Upper lobe of left lung (tissue), 6 donors: ENCODE measurements around the gene LTBP1. TPM values are rescaled to one million over a fixed set of nuclear protein-coding genes. Genes with fewer than 3 reads are reported as not detected.

Experiments used
- ATAC-seq, 2 donors: fragments of 200-7000 bp; cut with Tn5 transposase; one replicate each; pipeline ENCODE4 v1.9.1; 2022; ENCODE audit warnings: mild to moderate bottlenecking in 2 of 2, moderate library complexity in 2 of 2; ENCODE audit not compliant: low FRiP score in 2 of 2
- DNase-seq, 2 donors: peaks; one replicate each; pipeline ENCODE4 v3.0.0-alpha.2; 2019 to 2020
- H3K27ac ChIP-seq, 4 donors: fragments of 200-600 bp; sonication (generic); one replicate each; pipeline ENCODE4 v1.5.1; 2016 to 2019
- H3K27me3 ChIP-seq, 4 donors: fragments of 200-600 bp; sonication (generic); one replicate each; pipeline ENCODE4 v1.5.1; 2017 to 2019
- H3K36me3 ChIP-seq, 4 donors: fragments of 200-600 bp; sonication (generic); one replicate each; pipeline ENCODE4 v1.5.1; 2016 to 2019
- H3K4me1 ChIP-seq, 4 donors: fragments of 200-600 bp; sonication (generic); one replicate each; pipeline ENCODE4 v1.5.1; 2018 to 2019
- H3K4me3 ChIP-seq, 4 donors: fragments of 200-600 bp; sonication (generic); one replicate each; pipeline ENCODE4 v1.5.1; 2017 to 2019; ENCODE audit warnings: mild to moderate bottlenecking in 2 of 4, moderate library complexity in 1 of 4
- H3K9me3 ChIP-seq, 4 donors: fragments of 200-600 bp; sonication (generic); one replicate each; pipeline ENCODE4 v1.5.1; 2018 to 2019
- CTCF ChIP-seq, 6 experiments: fragments of 450-650 bp in 4 of 6; fragments of 200-600 bp in 2 of 6; sonication (generic) in 2 of 6; IDR thresholded peaks; one replicate each; pipeline ENCODE4 v1.5.1; 2016 to 2019; ENCODE audit warnings: antibody characterized with exemption in 6 of 6
- EP300 ChIP-seq, 4 donors: sonication (generic); formaldehyde crosslinking; IDR thresholded peaks; one replicate each; pipeline ENCODE4 v1.5.1; 2017; ENCODE audit warnings: antibody characterized with exemption in 4 of 4, control low read depth in 2 of 4
- POLR2A ChIP-seq, 4 donors: fragments of 450-650 bp; IDR thresholded peaks; one replicate each; pipeline ENCODE4 v1.5.1; 2016 to 2017; ENCODE audit warnings: antibody characterized with exemption in 4 of 4, mild to moderate bottlenecking in 2 of 4
- POLR2AphosphoS5 ChIP-seq, 2 donors: sonication (generic); formaldehyde crosslinking; IDR thresholded peaks; one replicate each; pipeline ENCODE4 v1.5.1; 2017; ENCODE audit warnings: antibody characterized with exemption in 2 of 2
- WGBS, 2 donors: methylation state at CpG; one replicate each; pipeline ENCODE4 v1.1.5; 2017 to 2018; 5-methylcytosine and 5-hydroxymethylcytosine counted together
- total RNA-seq, 6 donors: library from RNA; depleted of rRNA in 4 of 6; stranded (reverse); fragments of >200 nt in 4 of 6; gene quantifications; one replicate each; pipeline versions ENCODE4 v1.1.0 to v1.2.1, GENCODE V29; 2016 to 2021
- donor health status: DM: no; HTN: no; CAD: no; lungs with moderate emphysema.
- donor health status: DM: no; HTN: yes; CAD: no; lungs with severe emphysema.

The LTBP1 gene
- total RNA-seq, 6 donors from 2014 or later = 11.5 to 45.0 (median 27.1) TPM

GRCh38 chr2:33267043-33267442, 320.3 kb downstream of the LTBP1 start:
- H3K27me3 ChIP-seq = no peaks in the 10 kb centered on the region
- 95 to 100% methylated on average over 2 of the region's 2 CpGs for WGBS, 2 donors
- peaks cover 0 to 7% (median 0%) of the 10 kb centered on the region in 4 donors for H3K9me3 ChIP-seq
- ATAC-seq (no peak), DNase-seq (peak in 1 of 2 donors; percentile 38)
- H3K36me3 ChIP-seq = peaks cover 0 to 5% (median 0%) of the 10 kb centered on the region in 4 donors
- H3K27ac ChIP-seq = no peak overlapping the region
- no peak overlapping the region for H3K4me3 ChIP-seq
- H3K4me1 ChIP-seq = peaks cover 0 to 9% (median 0%) of the 10 kb centered on the region in 4 donors
- TF ChIP-seq EP300 (IDR thresholded peaks at IDR 0.05) (no peak), CTCF (IDR thresholded peaks at IDR 0.05) (no peak), POLR2A (IDR thresholded peaks at IDR 0.05) (no peak), POLR2AphosphoS5 (IDR thresholded peaks at IDR 0.05) (no peak)

DNA sequence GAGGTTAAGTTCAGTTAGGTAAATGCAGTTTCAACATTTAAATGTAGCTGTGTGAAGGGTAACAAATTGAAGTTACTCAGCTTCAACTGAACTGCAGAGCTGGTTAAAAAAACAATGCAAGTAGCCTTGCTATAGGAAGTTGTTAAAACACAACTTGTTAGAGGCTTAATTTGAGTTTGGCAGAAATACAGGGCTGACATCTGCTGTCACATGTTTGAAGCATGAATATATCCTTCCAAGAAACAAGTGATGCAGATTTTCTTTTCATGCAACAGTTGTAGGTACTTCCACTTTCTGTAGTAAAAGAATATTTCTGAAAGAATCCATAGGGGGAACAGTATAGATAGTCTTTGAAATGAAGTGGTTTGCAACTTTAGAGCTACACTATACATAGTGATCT, 321.0 kb downstream of the LTBP1 start:
- no peak overlapping the region for H3K4me3 ChIP-seq
- no peaks in the 10 kb centered on the region for H3K27me3 ChIP-seq
- H3K36me3 ChIP-seq = peaks cover 0 to 5% (median 0%) of the 10 kb centered on the region in 4 donors
- DNase-seq (no peak), ATAC-seq (no peak)
- H3K27ac ChIP-seq = no peak overlapping the region
- H3K9me3 ChIP-seq = peaks cover 0 to 7% (median 0%) of the 10 kb centered on the region in 4 donors
- peaks cover 0 to 9% (median 0%) of the 10 kb centered on the region in 4 donors for H3K4me1 ChIP-seq
- TF ChIP-seq CTCF (IDR thresholded peaks at IDR 0.05) (no peak), EP300 (IDR thresholded peaks at IDR 0.05) (no peak), POLR2AphosphoS5 (IDR thresholded peaks at IDR 0.05) (no peak), POLR2A (IDR thresholded peaks at IDR 0.05) (no peak)

DNA sequence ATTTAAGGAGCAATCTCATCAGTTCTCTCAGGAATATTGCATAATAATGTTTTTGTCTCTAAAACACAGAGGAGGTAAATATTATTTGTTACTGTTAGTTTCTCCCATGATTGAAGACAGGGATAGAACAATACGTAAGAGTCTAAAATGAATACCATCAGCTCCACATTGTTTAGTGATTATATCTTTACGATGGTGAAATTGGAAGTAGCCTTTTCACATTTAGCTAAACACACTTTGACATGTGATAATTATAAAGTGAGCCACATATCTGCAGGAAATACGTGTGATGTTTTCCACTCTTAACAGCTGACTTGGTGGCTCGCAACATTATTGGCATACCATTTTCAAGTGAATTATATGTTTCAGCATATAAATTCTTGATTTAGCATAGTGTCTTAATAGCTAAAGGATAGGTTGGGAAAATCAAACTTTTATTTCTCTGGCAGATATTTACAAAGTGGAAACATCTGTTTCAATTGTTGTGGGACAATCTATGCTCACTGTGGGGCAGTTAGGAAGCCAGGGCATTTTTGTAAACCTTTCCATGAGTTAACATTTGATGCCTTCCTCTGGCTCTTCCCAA, 321.6 kb downstream of the LTBP1 start:
- WGBS, 2 donors = 66 to 71% methylated on average over 4 of the region's 4 CpGs
- TF ChIP-seq CTCF (IDR thresholded peaks at IDR 0.05) (no peak), EP300 (IDR thresholded peaks at IDR 0.05) (no peak), POLR2A (IDR thresholded peaks at IDR 0.05) (no peak), POLR2AphosphoS5 (IDR thresholded peaks at IDR 0.05) (no peak)
- Histone ChIP-seq H3K4me3 (no peak overlapping the region), H3K27ac (no peak overlapping the region), H3K9me3 (peaks cover 0 to 7% (median 0%) of the 10 kb centered on the region in 4 donors), H3K4me1 (peaks cover 0 to 9% (median 0%) of the 10 kb centered on the region in 4 donors), H3K36me3 (peaks cover 0 to 3% (median 0%) of the 10 kb centered on the region in 4 donors), H3K27me3 (no peaks in the 10 kb centered on the region)
- ATAC-seq (no peak), DNase-seq (no peak)

GRCh38 chr2:33272001-33272400, 325.2 kb downstream of the LTBP1 start:
- H3K36me3 ChIP-seq = no peaks in the 10 kb centered on the region
- H3K9me3 ChIP-seq = no peaks in the 10 kb centered on the region
- WGBS, 2 donors = 74 to 91% methylated on average over 4 of the region's 4 CpGs
- ATAC-seq = no peak
- no peak overlapping the region for H3K27ac ChIP-seq
- H3K4me1 ChIP-seq = peaks cover 0 to 9% (median 0%) of the 10 kb centered on the region in 4 donors
- TF ChIP-seq EP300 (IDR thresholded peaks at IDR 0.05) = no peak
- TF ChIP-seq POLR2AphosphoS5 (IDR thresholded peaks at IDR 0.05) = no peak
- TF ChIP-seq POLR2A (IDR thresholded peaks at IDR 0.05) = no peak
- TF ChIP-seq CTCF (IDR thresholded peaks at IDR 0.05) = no peak
- no peak for DNase-seq
- H3K27me3 ChIP-seq = no peaks in the 10 kb centered on the region
- no peak overlapping the region for H3K4me3 ChIP-seq

DNA sequence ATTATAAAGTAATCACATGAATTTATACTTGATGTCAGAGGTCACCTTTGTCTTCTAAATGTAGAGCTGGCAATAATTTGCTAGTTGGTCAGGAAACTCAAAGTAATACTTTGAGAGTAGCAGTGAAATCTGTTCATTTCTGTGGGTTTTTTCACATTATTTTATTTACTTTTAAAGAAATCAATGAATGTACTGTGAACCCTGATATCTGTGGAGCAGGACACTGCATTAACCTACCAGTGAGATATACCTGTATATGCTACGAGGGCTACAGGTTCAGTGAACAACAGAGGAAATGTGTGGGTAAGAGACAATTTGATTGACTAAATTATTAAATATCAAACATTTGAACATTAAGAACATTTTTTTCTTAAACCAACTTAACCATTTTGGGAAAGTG, 326.7 kb downstream of the LTBP1 start:
- no peak for DNase-seq
- no peaks in the 10 kb centered on the region for H3K27me3 ChIP-seq
- no peak overlapping the region for H3K27ac ChIP-seq
- H3K36me3 ChIP-seq = no peaks in the 10 kb centered on the region
- ATAC-seq = no peak
- 90 to 100% methylated on average over 1 of the region's 1 CpG for WGBS, 2 donors
- no peaks in the 10 kb centered on the region for H3K9me3 ChIP-seq
- no peak overlapping the region for H3K4me3 ChIP-seq
- TF ChIP-seq EP300 (IDR thresholded peaks at IDR 0.05) (no peak), POLR2A (IDR thresholded peaks at IDR 0.05) (no peak), CTCF (IDR thresholded peaks at IDR 0.05) (no peak), POLR2AphosphoS5 (IDR thresholded peaks at IDR 0.05) (no peak)
- H3K4me1 ChIP-seq = peaks cover 0 to 3% (median 0%) of the 10 kb centered on the region in 4 donors
